ENCODE measurements around the gene PDGFA.

- TF ChIP-seq POLR2A (IDR thresholded peaks at IDR 0.05) (no peak), CTCF (IDR thresholded peaks at IDR 0.05 in 4 of 5, conservative IDR thresholded peaks at IDR 0.05 in 1 of 5) (no peak)
Observed at GRCh38 chr7:492714-493065, 27.0 kb downstream of the PDGFA start.
